Endometrial microvascular endothelial cells (primary cell): ENCODE measurements around the gene PMS1. TPM values are rescaled to one million over a fixed set of nuclear protein-coding genes. Genes with fewer than 3 reads are reported as not detected.
"Not testable (repeated sequence)": the region's sequence is repeated elsewhere in the genome, so short reads cannot be mapped to it uniquely, and the experiment has no call there.

Experiments
- in situ Hi-C: cut with HindIII; loops from 2 replicates; pipeline ENCODE4 v1.10.0; 2017; ENCODE audit warnings: low sequenced_read_pairs, low pct_unique_long_range_greater_than_20kb; ENCODE audit errors: inconsistent ontology term
- total RNA-seq: library from RNA; depleted of rRNA; stranded (reverse); fragments of >200 nt; gene quantifications from one replicate; pipeline ENCODE4 v1.2.3, GENCODE V29; 2015; ENCODE audit errors: inconsistent ontology term

PMS1 gene
- total RNA-seq, 1 donor from 2014 or later = 13.4 TPM

GRCh38 chr2:189851174-189851826 lies 67.0 kb downstream of the PMS1 start:
- in situ Hi-C loops = no loop called here

- in situ Hi-C loops = no loop called here
Observed at GRCh38 chr2:189854187-189854586, 69.9 kb downstream of the PMS1 start.

- in situ Hi-C loops = no loop called here
Observed at GRCh38 chr2:189854940-189855339, 70.7 kb downstream of the PMS1 start.

- in situ Hi-C loops = no loop called here
Observed at GRCh38 chr2:189858291-189858690, 74.0 kb downstream of the PMS1 start.

GRCh38 chr2:189860161-189860560 lies 75.9 kb downstream of the PMS1 start:
- in situ Hi-C loops = no loop called here

- in situ Hi-C loops = no loop called here
Observed at GRCh38 chr2:189862751-189863150, 78.5 kb downstream of the PMS1 start.

- in situ Hi-C loops = no loop called here
Observed at GRCh38 chr2:189865826-189866225, 81.6 kb downstream of the PMS1 start.

GRCh38 chr2:189866296-189866695 lies 82.0 kb downstream of the PMS1 start:
- in situ Hi-C loops = no loop called here

GRCh38 chr2:189868896-189869295 lies 84.6 kb downstream of the PMS1 start:
- in situ Hi-C loops = no loop called here

- in situ Hi-C loops = no loop called here
Observed at GRCh38 chr2:189870381-189871085, 86.3 kb downstream of the PMS1 start.

- in situ Hi-C loops = no loop called here
Observed at GRCh38 chr2:189873696-189874095, 89.4 kb downstream of the PMS1 start.

GRCh38 chr2:189874586-189875320 lies 90.5 kb downstream of the PMS1 start:
- in situ Hi-C loops = no loop called here

- in situ Hi-C loops = no loop called here
Observed at GRCh38 chr2:189876271-189876670, 92.0 kb downstream of the PMS1 start.

- in situ Hi-C loops = no loop called here
Observed at GRCh38 chr2:189879716-189880081, 95.4 kb downstream of the PMS1 start.

- in situ Hi-C loops = no loop called here
Observed at GRCh38 chr2:189880429-189880828, 96.2 kb downstream of the PMS1 start.

- in situ Hi-C loops = no loop called here
Observed at GRCh38 chr2:189880832-189881492, 96.7 kb downstream of the PMS1 start.

- in situ Hi-C loops = no loop called here
Observed at GRCh38 chr2:189885368-189885767, 101.1 kb downstream of the PMS1 start.

GRCh38 chr2:189892546-189893294 lies 108.5 kb downstream of the PMS1 start:
- in situ Hi-C loops = not testable (repeated sequence)

GRCh38 chr2:189896809-189897208 lies 112.6 kb downstream of the PMS1 start:
- in situ Hi-C loops = no loop called here
